Neural cell (in vitro differentiated cells): ENCODE data around the gene TMEM273.

Experiments
- EZH2 ChIP-seq: fragments of 200-600, 300-800 bp; shearing (Covaris generic), sonication (generic); IDR thresholded peaks from 2 replicates; pipeline ENCODE4 v1.6.1; 2014; ENCODE audit warnings: antibody characterized with exemption, low read length, borderline replicate concordance, mild to moderate bottlenecking; ENCODE audit not compliant: insufficient read depth, poor library complexity, severe bottlenecking
- TF ChIP-seq, protein P1 (sequence below): fragments of 450-650 bp; IDR thresholded peaks from 2 replicates; pipeline ENCODE4 v1.5.1; 2014; ENCODE audit warnings: antibody characterized with exemption, mild to moderate bottlenecking, moderate library complexity; ENCODE audit not compliant: poor library complexity, severe bottlenecking

DNA sequence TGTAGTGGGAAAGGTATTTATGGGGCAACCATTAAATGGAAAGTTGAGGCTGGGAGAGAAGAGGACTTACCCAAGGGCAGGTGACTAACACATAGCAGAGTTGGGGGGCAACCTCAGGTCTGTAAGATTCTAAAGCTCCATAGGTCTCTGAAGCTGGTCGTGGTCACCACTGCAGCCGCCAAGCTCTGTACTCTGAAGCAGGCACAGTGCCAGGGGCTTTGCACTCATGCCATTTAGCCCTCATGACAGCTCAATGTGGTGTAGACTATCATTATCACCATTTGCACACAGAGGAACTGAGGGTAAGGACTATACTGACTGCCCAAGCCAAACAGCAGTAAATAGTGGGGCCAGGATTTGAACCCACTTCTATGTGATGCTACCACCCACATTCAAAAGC is 32.5 kb upstream of the TMEM273 start:
- TF ChIP-seq, protein P1, sequence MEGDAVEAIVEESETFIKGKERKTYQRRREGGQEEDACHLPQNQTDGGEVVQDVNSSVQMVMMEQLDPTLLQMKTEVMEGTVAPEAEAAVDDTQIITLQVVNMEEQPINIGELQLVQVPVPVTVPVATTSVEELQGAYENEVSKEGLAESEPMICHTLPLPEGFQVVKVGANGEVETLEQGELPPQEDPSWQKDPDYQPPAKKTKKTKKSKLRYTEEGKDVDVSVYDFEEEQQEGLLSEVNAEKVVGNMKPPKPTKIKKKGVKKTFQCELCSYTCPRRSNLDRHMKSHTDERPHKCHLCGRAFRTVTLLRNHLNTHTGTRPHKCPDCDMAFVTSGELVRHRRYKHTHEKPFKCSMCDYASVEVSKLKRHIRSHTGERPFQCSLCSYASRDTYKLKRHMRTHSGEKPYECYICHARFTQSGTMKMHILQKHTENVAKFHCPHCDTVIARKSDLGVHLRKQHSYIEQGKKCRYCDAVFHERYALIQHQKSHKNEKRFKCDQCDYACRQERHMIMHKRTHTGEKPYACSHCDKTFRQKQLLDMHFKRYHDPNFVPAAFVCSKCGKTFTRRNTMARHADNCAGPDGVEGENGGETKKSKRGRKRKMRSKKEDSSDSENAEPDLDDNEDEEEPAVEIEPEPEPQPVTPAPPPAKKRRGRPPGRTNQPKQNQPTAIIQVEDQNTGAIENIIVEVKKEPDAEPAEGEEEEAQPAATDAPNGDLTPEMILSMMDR, result no peak
- no peak for TF ChIP-seq EZH2
